HG03521 (cell line): ENCODE measurements around the gene CTIF.

Experiments
- ATAC-seq: cut with Tn5 transposase; IDR thresholded peaks from one replicate; pipeline ENCODE4 v1.9.1; 2021; ENCODE audit warnings: mild to moderate bottlenecking, moderate library complexity; ENCODE audit not compliant: unreplicated experiment

Gene CTIF

GRCh38 chr18:48599391-48599790 lies 60.6 kb downstream of the CTIF start:
- no peak for ATAC-seq

- no peak for ATAC-seq
Measured at GRCh38 chr18:48600046-48600445, 61.2 kb downstream of the CTIF start.

- ATAC-seq: no peak
Measured at GRCh38 chr18:48600456-48601090, 61.7 kb downstream of the CTIF start.

- no peak for ATAC-seq
Measured at GRCh38 chr18:48601343-48601742, 62.5 kb downstream of the CTIF start.

GRCh38 chr18:48602759-48603390 lies 64.0 kb downstream of the CTIF start:
- no peak for ATAC-seq

- ATAC-seq: no peak
Measured at GRCh38 chr18:48605408-48605845, 66.6 kb downstream of the CTIF start.

- ATAC-seq: no peak
Measured at GRCh38 chr18:48607056-48607984, 68.5 kb downstream of the CTIF start.

GRCh38 chr18:48608581-48608980 lies 69.8 kb downstream of the CTIF start:
- no peak for ATAC-seq

- ATAC-seq: no peak
Measured at GRCh38 chr18:48609114-48609513, 70.3 kb downstream of the CTIF start.

- ATAC-seq: no peak
Measured at GRCh38 chr18:48609820-48610815, 71.3 kb downstream of the CTIF start.

- ATAC-seq: no peak
Measured at GRCh38 chr18:48611203-48611602, 72.4 kb downstream of the CTIF start.

GRCh38 chr18:48611785-48612480 lies 73.1 kb downstream of the CTIF start:
- ATAC-seq: no peak

GRCh38 chr18:48612511-48612910 lies 73.7 kb downstream of the CTIF start:
- ATAC-seq: no peak

GRCh38 chr18:48612917-48613316 lies 74.1 kb downstream of the CTIF start:
- ATAC-seq: no peak

- no peak for ATAC-seq
Measured at GRCh38 chr18:48613589-48614404, 75.0 kb downstream of the CTIF start.

GRCh38 chr18:48615566-48616401 lies 77.0 kb downstream of the CTIF start:
- no peak for ATAC-seq

- ATAC-seq: no peak
Measured at GRCh38 chr18:48616484-48617255, 77.8 kb downstream of the CTIF start.
